K562 (cell line): ENCODE results near the gene LGALS14. TPM values are rescaled to one million over a fixed set of nuclear protein-coding genes. Genes with fewer than 3 reads are reported as not detected.

ENCODE experiments used
- ATAC-seq: fragments of 200-7000 bp; cut with Tn5 transposase; 3 replicates; pipeline ENCODE4 v1.9.1; 2020; ENCODE audit warnings: moderate library complexity
- BruUV-seq: library from RNA; stranded (reverse); fragments of 400-500 nt; replicated peaks from 2 replicates; lab custom pipeline; 2021; lab: Mats Ljungman, UMichigan
- CTCF ChIA-PET: fragments of 300-600 bp; formaldehyde crosslinking; extraction: SDS; loops from one replicate; lab custom pipeline; 2021; ENCODE audit warnings: low intra/inter-chr PET ratio; lab: Yijun Ruan, JAX
- POLR2A ChIA-PET: fragments of 300-600, 350-650 bp; sonication (Branson Sonifier 250); formaldehyde crosslinking; extraction: SDS; loops from one replicate; lab custom pipeline; 2021; ENCODE audit warnings: antibody characterized with exemption, inconsistent platforms; lab: Yijun Ruan, JAX
- DNase-seq, 4 experiments: peaks; one replicate each; pipeline versions ENCODE4 v3.0.0 to v3.0.0-alpha.2; 2011 to 2018; ENCODE audit warnings: low spot score in 3 of 4, mixed read lengths in 3 of 4; ENCODE audit errors: extremely low read depth in 1 of 4
- FAIRE-seq: peaks from 2 replicates; lab custom pipeline; 2011; peaks lifted over from hg19 to GRCh38; lab: Jason Lieb, UNC
- H2AFZ ChIP-seq: 2 replicates; pipeline ENCODE4 v1.6.0; 2011; ENCODE audit warnings: low read depth, low read length, control low read depth, inconsistent platforms
- H3K27ac ChIP-seq: fragments of 200-600 bp; 3 replicates; pipeline ENCODE4 v1.8.0; 2011; ENCODE audit warnings: low read depth, mild to moderate bottlenecking, control low read depth, inconsistent platforms, low read length, moderate library complexity, mixed read lengths; ENCODE audit errors: extremely low read depth
- H3K27me3 ChIP-seq, 2 experiments: fragments of 300-600 bp in 1 of 2; 2 replicates in 1 of 2; 3 replicates in 1 of 2; pipeline versions ENCODE4 v1.6.0 to v1.8.0; 2011; ENCODE audit warnings: inconsistent platforms in 2 of 2, low read length in 2 of 2, mild to moderate bottlenecking in 1 of 2, mixed read lengths in 1 of 2, moderate library complexity in 1 of 2; ENCODE audit not compliant: control insufficient read depth in 2 of 2, insufficient read depth in 2 of 2
- H3K36me3 ChIP-seq: fragments of 300-600 bp; 3 replicates; pipeline ENCODE4 v1.8.0; 2011; ENCODE audit warnings: mild to moderate bottlenecking, low read length, inconsistent platforms; ENCODE audit not compliant: control insufficient read depth, insufficient read depth
- H3K4me1 ChIP-seq, 2 experiments: fragments of 200-600 bp in 1 of 2; replicated peaks in 1 of 2; 2 replicates in 1 of 2; 3 replicates in 1 of 2; pipeline versions ENCODE4 v1.5.1 to v1.8.0; 2011; ENCODE audit warnings: inconsistent platforms in 2 of 2, low read length in 2 of 2, mild to moderate bottlenecking in 1 of 2, mixed read lengths in 1 of 2, moderate library complexity in 1 of 2; ENCODE audit not compliant: control insufficient read depth in 2 of 2, insufficient read depth in 2 of 2
- H3K4me2 ChIP-seq: 2 replicates; pipeline ENCODE4 v1.6.1; 2011; ENCODE audit warnings: low read length, control low read depth, inconsistent platforms, mixed read lengths; ENCODE audit not compliant: insufficient read depth
- H3K4me3 ChIP-seq: fragments of 200-600 bp; sonication (generic), shearing (Covaris generic); 2 replicates; pipeline ENCODE4 v1.5.1; 2016; ENCODE audit warnings: control low read depth, inconsistent platforms
- H3K79me2 ChIP-seq: fragments of 200-600 bp; 3 replicates; pipeline ENCODE4 v1.8.0; 2011; ENCODE audit warnings: low read length, inconsistent platforms; ENCODE audit not compliant: control insufficient read depth, insufficient read depth
- H3K9ac ChIP-seq, 2 experiments: 2 replicates each; pipeline versions ENCODE4 v1.6.0 to v1.6.1; 2011; ENCODE audit warnings: low read depth in 2 of 2, low read length in 2 of 2, control low read depth in 1 of 2, inconsistent platforms in 1 of 2, mild to moderate bottlenecking in 1 of 2, mixed read lengths in 1 of 2; ENCODE audit not compliant: insufficient read depth in 1 of 2
- H3K9me1 ChIP-seq: one replicate; pipeline ENCODE4 v1.6.0; 2011; ENCODE audit warnings: inconsistent platforms, mild to moderate bottlenecking, low read length, moderate library complexity; ENCODE audit not compliant: control insufficient read depth, insufficient read depth
- H3K9me3 ChIP-seq: replicated peaks from 2 replicates; pipeline ENCODE4 v1.5.1; 2011; ENCODE audit warnings: low read depth, low read length, inconsistent platforms; ENCODE audit not compliant: control insufficient read depth, insufficient read depth
- H4K20me1 ChIP-seq: replicated peaks from 2 replicates; pipeline ENCODE4 v1.6.1; 2011; ENCODE audit warnings: low read length, inconsistent platforms, mixed read lengths; ENCODE audit not compliant: control insufficient read depth, insufficient read depth
- TSC22D4 ChIP-seq: fragments of 450-650 bp; IDR thresholded peaks from 2 replicates; pipeline ENCODE4 v1.6.1; 2016; ENCODE audit warnings: missing genetic modification characterization, missing biosample characterization, control low read depth
- ZNF274 ChIP-seq: IDR thresholded peaks from 2 replicates; pipeline ENCODE4 v1.6.1; 2011; ENCODE audit warnings: low read depth, mild to moderate bottlenecking, low read length, moderate library complexity, borderline replicate concordance
- WGBS: fragments of 100-300 bp; shearing (Covaris generic); methylation state at CpG from one replicate; pipeline ENCODE4 v1.1.6; 2016; ENCODE audit warnings: low coverage, mixed read lengths; ENCODE audit not compliant: insufficient coverage; ENCODE audit errors: missing lambda C conversion rate; 5-methylcytosine and 5-hydroxymethylcytosine counted together
- in situ Hi-C: fragments of 300-500 bp; cut with MboI; formaldehyde crosslinking; loops from 4 replicates; pipeline ENCODE4 v1.15.0; 2018; ENCODE audit warnings: inconsistent platforms, mixed read lengths
- intact Hi-C: fragments of 100-400 bp; cut with micrococcal nuclease; formaldehyde crosslinking; loops from 2 replicates; pipeline ENCODE4 v1.14.2; 2022
- polyA plus RNA-seq, 8 experiments: library from polyadenylated mRNA; depleted of rRNA in 4 of 8; stranded (reverse) in 5 of 8; unstranded in 3 of 8; fragments of >200 nt; fragmentation: Nextera tagmentation in 2 of 8; fragmentation: Illumina TruSeq in 1 of 8; extraction: Ambion mirVana in 2 of 8; extraction: Trizol in 1 of 8; gene quantifications; 2 replicates each; pipeline versions ENCODE4 v1.2.1 to v1.2.3, GENCODE V29; 2011 to 2014; ENCODE audit warnings: inconsistent platforms in 1 of 8, missing spikeins in 1 of 8
- small RNA-seq: library from RNA; depleted of rRNA; stranded (forward); fragments of <200 nt; gene quantifications from one replicate; pipeline ENCODE3, GENCODE V24; 2014
- total RNA-seq, 7 experiments: library from RNA; depleted of rRNA in 6 of 7; stranded (reverse); fragments of >200 nt in 6 of 7; fragmentation: Illumina TruSeq in 2 of 7; extraction: Trizol in 2 of 7; gene quantifications; 2 replicates each; pipeline versions ENCODE4 v1.2.1 to v1.2.3, GENCODE V29; 2011 to 2021; ENCODE audit warnings: low replicate concordance in 1 of 7

Gene LGALS14
- total and polyA plus RNA-seq, 9 of the 15 experiments (the other 6 are each of a cell fraction or from before 2014, with no cell fraction given), result not detected

- Histone ChIP-seq H3K4me1 (no peaks in the 10 kb centered on the region), H3K27me3 (peaks cover 0 to 5% of the 10 kb centered on the region in 2 experiments; a peak in 3 of 5 replicates), H3K9me3 (no peaks in the 10 kb centered on the region), H3K27ac (no peak overlapping the region), H4K20me1 (no peaks in the 10 kb centered on the region), H3K79me2 (no peaks in the 10 kb centered on the region), H3K36me3 (no peaks in the 10 kb centered on the region)
- DNase-seq (no peak), ATAC-seq (no peak), FAIRE-seq (no peak)
- 0% methylated on average over 3 of the region's 3 CpGs for WGBS
- intact Hi-C loops, result no loop called here
- ChIA-PET POLR2A (interaction anchor here (0.6 kb wide), 1 partner anchor 1505 kb away, joined by 3 read pairs; no protein-coding TSS in a partner anchor), CTCF (no interaction called here)
- no peak for TF ChIP-seq ZNF274
- TF ChIP-seq TSC22D4 (tag), result no peak
- TF ChIP-seq, all 486 proteins: peak for 0
- Histone ChIP-seq H3K9me1 (no peaks in the 10 kb centered on the region), H3K4me3 (no peak overlapping the region), H2AFZ (no peak overlapping the region), H3K4me2 (no peak overlapping the region), H3K9ac (no peak overlapping the region)
- in situ Hi-C loops, result no loop called here
- no TSS peak for BruUV-seq
Observed at GRCh38 chr19:39754971-39755370, 50.7 kb downstream of the LGALS14 start.

Small RNAs within 50 kb of the gene (small RNA-seq; reads per million reads assigned to genes)
- gene RPS29P27, result not detected

Other genes with a start within 250 kb of the LGALS14 start
Only the 7 nearest of the 12 such genes appear.
- 18.5 and 20.8 TPM in 2 replicates for gene EID2, start 164.3 kb upstream of the LGALS14 start, total RNA-seq (2014; rRNA removed)
- gene EID2, start 164.3 kb upstream of the LGALS14 start, total RNA-seq (2014; rRNA removed; fragmentation: Illumina TruSeq; extraction: Trizol), result 10.9 and 11.7 TPM in 2 replicates
- 9.9 and 11.3 TPM in 2 replicates for gene EID2, start 164.3 kb upstream of the LGALS14 start, total RNA-seq (2015; rRNA removed; fragmentation: Illumina TruSeq; extraction: Trizol)
- gene EID2, start 164.3 kb upstream of the LGALS14 start, total RNA-seq (2021), result 13.8 and 14.6 TPM in 2 replicates
- 7.3 and 12.4 TPM in 2 replicates for gene EID2, start 164.3 kb upstream of the LGALS14 start, polyA plus RNA-seq (2011; rRNA removed)
- gene EID2, start 164.3 kb upstream of the LGALS14 start, polyA plus RNA-seq (2014; fragmentation: Illumina TruSeq; extraction: Trizol), result 8.2 and 9.6 TPM in 2 replicates
- gene EID2, start 164.3 kb upstream of the LGALS14 start, polyA plus RNA-seq (2014; fragmentation: Nextera tagmentation; extraction: Ambion mirVana), result 1 to 10 TPM; 2.5 to 2.7 TPM
- 18.5 and 23.6 TPM in 2 replicates for gene EID2, start 164.3 kb upstream of the LGALS14 start, polyA plus RNA-seq (2014; rRNA removed)
- not detected in 2 replicates for gene LGALS13, start 102.0 kb upstream of the LGALS14 start, total RNA-seq (2014; rRNA removed)
- gene LGALS13, start 102.0 kb upstream of the LGALS14 start, total RNA-seq (2014; rRNA removed; fragmentation: Illumina TruSeq; extraction: Trizol), result not detected in 2 replicates
- 0.43 TPM in 1 of 2 replicates, not detected in the other for gene LGALS13, start 102.0 kb upstream of the LGALS14 start, total RNA-seq (2015; rRNA removed; fragmentation: Illumina TruSeq; extraction: Trizol)
- not detected in 2 replicates for gene LGALS13, start 102.0 kb upstream of the LGALS14 start, total RNA-seq (2021)
- gene LGALS13, start 102.0 kb upstream of the LGALS14 start, polyA plus RNA-seq (2011; rRNA removed), result not detected in 2 replicates
- gene LGALS13, start 102.0 kb upstream of the LGALS14 start, polyA plus RNA-seq (2014; fragmentation: Illumina TruSeq; extraction: Trizol), result not detected in 2 replicates
- under 1 TPM in 1 of 2 experiments, not detected in 1; 0.11 TPM for gene LGALS13, start 102.0 kb upstream of the LGALS14 start, polyA plus RNA-seq (2014; fragmentation: Nextera tagmentation; extraction: Ambion mirVana)
- not detected in 2 replicates for gene LGALS13, start 102.0 kb upstream of the LGALS14 start, polyA plus RNA-seq (2014; rRNA removed)
- gene LGALS16, start 48.6 kb upstream of the LGALS14 start, total RNA-seq (2014; rRNA removed), result not detected in 2 replicates
- not detected in 2 replicates for gene LGALS16, start 48.6 kb upstream of the LGALS14 start, total RNA-seq (2014; rRNA removed; fragmentation: Illumina TruSeq; extraction: Trizol)
- gene LGALS16, start 48.6 kb upstream of the LGALS14 start, total RNA-seq (2015; rRNA removed; fragmentation: Illumina TruSeq; extraction: Trizol), result not detected in 2 replicates
- gene LGALS16, start 48.6 kb upstream of the LGALS14 start, total RNA-seq (2021), result not detected in 2 replicates
- gene LGALS16, start 48.6 kb upstream of the LGALS14 start, polyA plus RNA-seq (2011; rRNA removed), result not detected in 2 replicates
- not detected in 2 replicates for gene LGALS16, start 48.6 kb upstream of the LGALS14 start, polyA plus RNA-seq (2014; fragmentation: Illumina TruSeq; extraction: Trizol)
- gene LGALS16, start 48.6 kb upstream of the LGALS14 start, polyA plus RNA-seq (2014; fragmentation: Nextera tagmentation; extraction: Ambion mirVana), result not detected
- not detected in 2 replicates for gene LGALS16, start 48.6 kb upstream of the LGALS14 start, polyA plus RNA-seq (2014; rRNA removed)
- gene CLC, start 33.5 kb downstream of the LGALS14 start, total RNA-seq (2014; rRNA removed), result 0.86 TPM in 1 of 2 replicates, not detected in the other
- gene CLC, start 33.5 kb downstream of the LGALS14 start, total RNA-seq (2014; rRNA removed; fragmentation: Illumina TruSeq; extraction: Trizol), result 0.44 TPM in 1 of 2 replicates, not detected in the other
- 0.51 TPM in 1 of 2 replicates, not detected in the other for gene CLC, start 33.5 kb downstream of the LGALS14 start, total RNA-seq (2015; rRNA removed; fragmentation: Illumina TruSeq; extraction: Trizol)
- 0.83 TPM in 1 of 2 replicates, not detected in the other for gene CLC, start 33.5 kb downstream of the LGALS14 start, total RNA-seq (2021)
- gene CLC, start 33.5 kb downstream of the LGALS14 start, polyA plus RNA-seq (2011; rRNA removed), result 1.3 TPM in 1 of 2 replicates, not detected in the other
- 0.44 TPM in 1 of 2 replicates, not detected in the other for gene CLC, start 33.5 kb downstream of the LGALS14 start, polyA plus RNA-seq (2014; fragmentation: Illumina TruSeq; extraction: Trizol)
- under 1 TPM; 0.62 to 0.72 TPM for gene CLC, start 33.5 kb downstream of the LGALS14 start, polyA plus RNA-seq (2014; fragmentation: Nextera tagmentation; extraction: Ambion mirVana)
- 0.22 and 1.1 TPM in 2 replicates for gene CLC, start 33.5 kb downstream of the LGALS14 start, polyA plus RNA-seq (2014; rRNA removed)
- not detected in 2 replicates for gene LEUTX, start 74.4 kb downstream of the LGALS14 start, total RNA-seq (2014; rRNA removed)
- not detected in 2 replicates for gene LEUTX, start 74.4 kb downstream of the LGALS14 start, total RNA-seq (2014; rRNA removed; fragmentation: Illumina TruSeq; extraction: Trizol)
- gene LEUTX, start 74.4 kb downstream of the LGALS14 start, total RNA-seq (2015; rRNA removed; fragmentation: Illumina TruSeq; extraction: Trizol), result not detected in 2 replicates
- gene LEUTX, start 74.4 kb downstream of the LGALS14 start, total RNA-seq (2021), result not detected in 2 replicates
- gene LEUTX, start 74.4 kb downstream of the LGALS14 start, polyA plus RNA-seq (2011; rRNA removed), result not detected in 2 replicates
- gene LEUTX, start 74.4 kb downstream of the LGALS14 start, polyA plus RNA-seq (2014; fragmentation: Illumina TruSeq; extraction: Trizol), result not detected in 2 replicates
- not detected for gene LEUTX, start 74.4 kb downstream of the LGALS14 start, polyA plus RNA-seq (2014; fragmentation: Nextera tagmentation; extraction: Ambion mirVana)
- gene LEUTX, start 74.4 kb downstream of the LGALS14 start, polyA plus RNA-seq (2014; rRNA removed), result not detected in 2 replicates
- gene DYRK1B, start 129.7 kb downstream of the LGALS14 start, total RNA-seq (2014; rRNA removed), result 2.5 and 3.0 TPM in 2 replicates
- gene DYRK1B, start 129.7 kb downstream of the LGALS14 start, total RNA-seq (2014; rRNA removed; fragmentation: Illumina TruSeq; extraction: Trizol), result 0.35 and 0.91 TPM in 2 replicates
- 1.1 and 1.3 TPM in 2 replicates for gene DYRK1B, start 129.7 kb downstream of the LGALS14 start, total RNA-seq (2015; rRNA removed; fragmentation: Illumina TruSeq; extraction: Trizol)
- 5.0 and 5.2 TPM in 2 replicates for gene DYRK1B, start 129.7 kb downstream of the LGALS14 start, total RNA-seq (2021)
- 1.3 and 3.0 TPM in 2 replicates for gene DYRK1B, start 129.7 kb downstream of the LGALS14 start, polyA plus RNA-seq (2011; rRNA removed)
- gene DYRK1B, start 129.7 kb downstream of the LGALS14 start, polyA plus RNA-seq (2014; fragmentation: Illumina TruSeq; extraction: Trizol), result 1.5 and 2.6 TPM in 2 replicates
- not detected for gene DYRK1B, start 129.7 kb downstream of the LGALS14 start, polyA plus RNA-seq (2014; fragmentation: Nextera tagmentation; extraction: Ambion mirVana)
- gene DYRK1B, start 129.7 kb downstream of the LGALS14 start, polyA plus RNA-seq (2014; rRNA removed), result 1.4 and 2.0 TPM in 2 replicates
- 448 and 524 TPM in 2 replicates for gene FBL, start 141.9 kb downstream of the LGALS14 start, total RNA-seq (2014; rRNA removed)
- 676 and 696 TPM in 2 replicates for gene FBL, start 141.9 kb downstream of the LGALS14 start, total RNA-seq (2014; rRNA removed; fragmentation: Illumina TruSeq; extraction: Trizol)
- gene FBL, start 141.9 kb downstream of the LGALS14 start, total RNA-seq (2015; rRNA removed; fragmentation: Illumina TruSeq; extraction: Trizol), result 565 and 575 TPM in 2 replicates
- 761 and 811 TPM in 2 replicates for gene FBL, start 141.9 kb downstream of the LGALS14 start, total RNA-seq (2021)
- 843 and 1,244 TPM in 2 replicates for gene FBL, start 141.9 kb downstream of the LGALS14 start, polyA plus RNA-seq (2011; rRNA removed)
- gene FBL, start 141.9 kb downstream of the LGALS14 start, polyA plus RNA-seq (2014; fragmentation: Illumina TruSeq; extraction: Trizol), result 1,561 and 1,696 TPM in 2 replicates
- 100 to 1,000 TPM; 201 to 235 TPM for gene FBL, start 141.9 kb downstream of the LGALS14 start, polyA plus RNA-seq (2014; fragmentation: Nextera tagmentation; extraction: Ambion mirVana)
- 672 and 721 TPM in 2 replicates for gene FBL, start 141.9 kb downstream of the LGALS14 start, polyA plus RNA-seq (2014; rRNA removed)